Ovary (tissue), 9 donors: ENCODE measurements around the gene DDI2. TPM values are rescaled to one million over a fixed set of nuclear protein-coding genes. Genes with fewer than 3 reads are reported as not detected.

Experiments
- DNase-seq, 5 donors: peaks; one replicate each; pipeline ENCODE4 v3.0.0-alpha.2; 2019 to 2020
- H3K27ac ChIP-seq, 2 donors: fragments of 200-600 bp; one replicate each; pipeline versions ENCODE4 v1.5.1 to v1.8.0; 2019 to 2022
- H3K27me3 ChIP-seq: fragments of 200-600 bp; one replicate; pipeline ENCODE4 v1.8.0; 2022
- H3K36me3 ChIP-seq: fragments of 200-600 bp; sonication (generic); one replicate; pipeline ENCODE4 v1.5.1; 2019
- H3K4me1 ChIP-seq: one replicate; pipeline ENCODE4 v1.8.1; 2013; ENCODE audit warnings: mild to moderate bottlenecking, moderate library complexity; ENCODE audit not compliant: insufficient read depth
- H3K4me3 ChIP-seq: fragments of 200-600 bp; sonication (generic); one replicate; pipeline ENCODE4 v1.5.1; 2017
- H3K9me3 ChIP-seq, 2 donors: fragments of 200-600 bp in 1 of 2; sonication (generic) in 1 of 2; one replicate each; pipeline versions ENCODE4 v1.5.1 to v1.8.1; 2013 to 2019; ENCODE audit warnings: mild to moderate bottlenecking in 1 of 2, moderate library complexity in 1 of 2
- EP300 ChIP-seq: sonication (generic); formaldehyde crosslinking; IDR thresholded peaks from one replicate; pipeline ENCODE4 v1.6.1; 2017; ENCODE audit warnings: antibody characterized with exemption
- POLR2A ChIP-seq: fragments of 450-650 bp; IDR thresholded peaks from one replicate; pipeline ENCODE4 v1.6.1; 2017; ENCODE audit warnings: antibody characterized with exemption, mild to moderate bottlenecking, moderate library complexity
- WGBS, 3 donors: extraction: QIAGEN DNeasy Blood & Tissue Kit in 1 of 3; methylation state at CpG; one replicate each; pipeline versions ENCODE4 v1.1.5 to v1.1.7; 2013 to 2017; 5-methylcytosine and 5-hydroxymethylcytosine counted together
- intact Hi-C, 4 donors: fragments of 100-400 bp; cut with DNase I; formaldehyde crosslinking; loops; one replicate each; pipeline versions ENCODE4 v1.11.0 to v1.15.1; 2022 to 2023
- polyA plus RNA-seq, 2 donors: library from polyadenylated mRNA; stranded (reverse); fragments of 200-250 nt in 1 of 2; fragments of 350-450 nt in 1 of 2; fragmentation: Illumina TruSeq in 1 of 2; extraction: RNeasy Lipid Tissue Mini Kit (QIAGEN cat#74804) in 1 of 2; gene quantifications; one replicate each; pipeline ENCODE4 v1.2.3, GENCODE V29; 2013 to 2014
- small RNA-seq: library from RNA; depleted of rRNA; stranded (forward); fragments of <200 nt; gene quantifications from one replicate; pipeline ENCODE3, GENCODE V24; 2016
- total RNA-seq, 7 donors: library from RNA; depleted of rRNA in 2 of 7; stranded (reverse); fragments of >200 nt in 2 of 7; fragmentation: NEBNext Ultra II Directional in 3 of 7; extraction: Animal tissue kit (Norgen Biotek cat#: 25700) in 3 of 7; gene quantifications; one replicate each; pipeline versions ENCODE4 v1.1.0 to v1.2.4, GENCODE V29; 2016 to 2023
- TF ChIP-seq, protein P1 (sequence below), 3 donors: fragments of 450-650 bp in 2 of 3; fragments of 200-600 bp in 1 of 3; IDR thresholded peaks; one replicate each; pipeline versions ENCODE4 v1.5.1 to v1.8.0; 2016 to 2022; ENCODE audit warnings: antibody characterized with exemption in 3 of 3, mild to moderate bottlenecking in 1 of 3
- donor health status: DM: no; HTN: no; CAD: no; lungs with moderate emphysema.
- donor health status: DM: no; HTN: no; CAD: no.
- donor health status: Bipolar disorder and iron deficiency.
- donor health status: DM: yes; HTN: yes; CAD: no.
- donor health status: DM: no; HTN: no; CAD: no.
- donor health status: DM: yes; HTN: yes; CAD: no.

The DDI2 gene
- total and polyA plus RNA-seq, 9 donors = 4.2 to 30.9 (median 22.2) TPM

DNA sequence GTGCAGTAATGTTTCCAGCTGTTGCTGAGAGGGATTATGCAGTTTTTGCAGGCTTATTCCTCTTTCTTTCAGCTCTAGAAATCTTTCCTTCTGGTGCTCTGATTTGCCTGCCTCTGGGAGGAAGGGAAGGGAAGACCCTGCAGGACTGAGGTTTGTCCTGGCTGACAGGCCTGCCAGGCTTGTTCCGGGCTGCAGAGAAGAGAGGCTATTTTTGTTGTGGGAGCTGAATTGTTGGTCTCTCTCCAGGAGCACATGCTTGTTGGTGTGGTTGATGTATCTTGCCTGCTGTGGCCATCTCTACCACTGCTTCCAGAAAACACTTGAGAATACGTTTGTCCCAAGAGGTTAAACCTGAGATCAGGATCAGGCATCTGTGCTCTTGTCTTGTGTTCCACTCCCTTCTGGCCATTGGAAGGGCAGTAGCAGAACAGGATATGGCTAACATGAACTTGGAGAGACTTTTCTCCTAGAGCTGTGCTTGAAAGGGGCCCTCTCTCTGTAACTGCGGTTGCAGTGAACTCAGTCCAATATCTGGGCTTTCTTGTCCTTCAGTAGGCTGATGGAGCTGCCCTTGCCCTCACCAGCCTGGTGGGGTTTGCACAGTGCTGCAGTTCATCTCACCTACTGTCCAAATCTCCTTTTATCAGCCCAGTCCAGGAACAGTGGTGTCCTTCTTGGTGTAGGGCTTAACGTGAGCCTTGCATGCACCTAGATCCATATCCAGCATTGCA lies 97.3 kb downstream of the DDI2 start:
- Histone ChIP-seq H3K27ac (peak overlapping the region in 1 of 2 donors; percentile 14), H3K9me3 (no peaks in the 10 kb centered on the region), H3K4me1 (peaks cover 8% of the 10 kb centered on the region), H3K4me3 (no peak overlapping the region), H3K36me3 (no peaks in the 10 kb centered on the region), H3K27me3 (no peaks in the 10 kb centered on the region)
- intact Hi-C loops = no loop called here
- DNase-seq = peak in 1 of 5 donors; percentile 44
- 29 to 35% (median 34%) methylated on average over 4 of the region's 4 CpGs for WGBS, 3 donors
- TF ChIP-seq, protein P1, sequence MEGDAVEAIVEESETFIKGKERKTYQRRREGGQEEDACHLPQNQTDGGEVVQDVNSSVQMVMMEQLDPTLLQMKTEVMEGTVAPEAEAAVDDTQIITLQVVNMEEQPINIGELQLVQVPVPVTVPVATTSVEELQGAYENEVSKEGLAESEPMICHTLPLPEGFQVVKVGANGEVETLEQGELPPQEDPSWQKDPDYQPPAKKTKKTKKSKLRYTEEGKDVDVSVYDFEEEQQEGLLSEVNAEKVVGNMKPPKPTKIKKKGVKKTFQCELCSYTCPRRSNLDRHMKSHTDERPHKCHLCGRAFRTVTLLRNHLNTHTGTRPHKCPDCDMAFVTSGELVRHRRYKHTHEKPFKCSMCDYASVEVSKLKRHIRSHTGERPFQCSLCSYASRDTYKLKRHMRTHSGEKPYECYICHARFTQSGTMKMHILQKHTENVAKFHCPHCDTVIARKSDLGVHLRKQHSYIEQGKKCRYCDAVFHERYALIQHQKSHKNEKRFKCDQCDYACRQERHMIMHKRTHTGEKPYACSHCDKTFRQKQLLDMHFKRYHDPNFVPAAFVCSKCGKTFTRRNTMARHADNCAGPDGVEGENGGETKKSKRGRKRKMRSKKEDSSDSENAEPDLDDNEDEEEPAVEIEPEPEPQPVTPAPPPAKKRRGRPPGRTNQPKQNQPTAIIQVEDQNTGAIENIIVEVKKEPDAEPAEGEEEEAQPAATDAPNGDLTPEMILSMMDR (IDR thresholded peaks at IDR 0.05) = no peak
- no peak for TF ChIP-seq POLR2A
- no peak for TF ChIP-seq EP300

DNA sequence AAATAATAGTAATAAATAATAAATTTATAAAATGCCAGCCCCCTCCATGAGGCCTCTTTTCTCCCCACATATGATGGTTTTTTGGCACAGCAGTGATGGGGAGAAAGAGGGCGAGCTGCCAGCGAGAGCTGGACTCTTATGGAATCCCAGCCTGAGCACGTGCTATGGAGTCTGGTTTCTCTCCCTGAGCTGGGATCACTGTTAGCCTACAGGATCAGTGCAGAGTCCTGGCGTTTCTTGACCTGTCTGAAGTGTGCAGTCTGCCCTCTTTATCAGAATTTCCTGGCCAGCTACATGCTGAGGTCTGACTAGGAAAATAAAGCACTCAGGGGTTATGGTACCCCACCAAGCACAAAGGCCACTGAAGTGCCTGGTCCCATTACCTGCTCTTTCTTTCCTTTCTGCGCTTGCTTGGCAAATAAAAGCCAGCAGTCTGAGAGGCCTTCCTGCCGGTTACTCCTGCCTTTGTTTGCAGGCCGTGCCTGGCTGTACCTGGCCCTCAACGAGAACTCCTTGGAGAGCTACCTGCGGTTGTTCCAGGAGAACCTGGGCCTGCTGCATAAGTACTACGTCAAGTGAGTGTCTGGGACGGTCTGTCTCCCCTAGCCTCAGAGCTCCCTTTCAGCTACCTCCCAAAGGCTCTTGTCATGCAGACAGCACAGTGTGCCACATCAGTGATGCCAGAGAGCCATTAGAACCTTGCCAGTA lies 100.3 kb downstream of the DDI2 start:
- no peak for DNase-seq
- Histone ChIP-seq H3K36me3 (no peaks in the 10 kb centered on the region), H3K9me3 (no peaks in the 10 kb centered on the region), H3K4me3 (no peak overlapping the region), H3K4me1 (peaks cover 7% of the 10 kb centered on the region), H3K27me3 (no peaks in the 10 kb centered on the region), H3K27ac (no peak overlapping the region)
- 88 to 90% (median 89%) methylated on average over 11 of the region's 11 CpGs for WGBS, 3 donors
- intact Hi-C loops = no loop called here
- no peak for TF ChIP-seq EP300
- TF ChIP-seq POLR2A = no peak
- TF ChIP-seq, protein P1 (IDR thresholded peaks at IDR 0.05) = no peak

DNA sequence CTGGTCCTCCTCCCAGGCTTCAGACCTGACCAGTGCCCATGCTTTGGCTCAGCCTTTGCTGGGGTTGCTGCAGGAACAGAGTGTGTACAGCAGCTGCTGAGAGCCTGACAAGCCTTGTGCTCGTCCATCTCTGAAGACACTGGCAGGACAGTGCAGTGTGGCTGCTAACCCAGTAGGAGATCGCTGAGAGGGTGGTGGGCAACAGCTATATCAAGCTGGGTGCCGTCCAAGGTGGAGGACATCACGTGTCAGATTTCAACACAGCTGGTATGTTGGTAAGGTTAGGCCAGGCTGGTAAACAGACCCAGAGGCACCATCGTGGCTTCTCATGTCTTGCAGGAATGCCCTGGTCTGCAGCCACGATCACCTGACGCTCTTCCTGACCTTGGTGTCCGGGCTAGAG lies 100.9 kb downstream of the DDI2 start:
- Histone ChIP-seq H3K9me3 (no peaks in the 10 kb centered on the region), H3K4me1 (peaks cover 7% of the 10 kb centered on the region), H3K36me3 (peaks cover 2% of the 10 kb centered on the region), H3K4me3 (no peak overlapping the region), H3K27ac (no peak overlapping the region), H3K27me3 (no peaks in the 10 kb centered on the region)
- WGBS, 3 donors = 85 to 92% (median 86%) methylated on average over 8 of the region's 8 CpGs
- intact Hi-C loops = no loop called here
- DNase-seq = no peak
- TF ChIP-seq, protein P1 (IDR thresholded peaks at IDR 0.05) = no peak
- TF ChIP-seq POLR2A = no peak
- TF ChIP-seq EP300 = no peak

Small RNAs within 50 kb of the gene (small RNA-seq; reads per million reads assigned to genes)
- not detected for gene AL121992.2
- gene CD24P1 = not detected
- gene RNU7-179P = not detected

Other genes starting within 250 kb of the DDI2 start
- 10 to 100 TPM; 24.2 to 63.2 (median 30.3) TPM for gene EFHD2, start 207.6 kb upstream of the DDI2 start, total RNA-seq
- 10 to 100 TPM; 19.6 to 25.5 TPM for gene EFHD2, start 207.6 kb upstream of the DDI2 start, polyA plus RNA-seq
- gene CTRC, start 179.0 kb upstream of the DDI2 start, total RNA-seq = 1 to 10 TPM in 3 of 7 donors, not detected in 4; 1.7 to 5.7 (median 4.6) TPM
- not detected for gene CTRC, start 179.0 kb upstream of the DDI2 start, polyA plus RNA-seq
- 1 to 10 TPM in 2 of 7 donors, under 1 TPM in 1, not detected in 4; 0.92 to 9.4 (median 2.4) TPM for gene CELA2A, start 160.7 kb upstream of the DDI2 start, total RNA-seq
- 1 to 10 TPM in 1 of 2 donors, not detected in 1; 7.5 TPM for gene CELA2A, start 160.7 kb upstream of the DDI2 start, polyA plus RNA-seq
- gene CELA2B, start 141.4 kb upstream of the DDI2 start, total RNA-seq = under 1 TPM in 3 of 7 donors, not detected in 4; 0.33 to 0.46 (median 0.36) TPM
- gene CELA2B, start 141.4 kb upstream of the DDI2 start, polyA plus RNA-seq = not detected
- 10 to 100 TPM; 13.4 to 62.0 (median 44.4) TPM for gene CASP9, start 93.2 kb upstream of the DDI2 start, total RNA-seq
- 10 to 100 TPM; 21.1 to 33.5 TPM for gene CASP9, start 93.2 kb upstream of the DDI2 start, polyA plus RNA-seq
- gene DNAJC16, start 90.6 kb upstream of the DDI2 start, total RNA-seq = 10 to 100 TPM; 12.3 to 33.3 (median 17.9) TPM
- gene DNAJC16, start 90.6 kb upstream of the DDI2 start, polyA plus RNA-seq = 1 to 10 TPM; 4.7 to 10.0 TPM
- under 1 TPM in 3 of 7 donors, not detected in 4; 0.30 to 0.31 (median 0.30) TPM for gene AGMAT, start 32.4 kb upstream of the DDI2 start, total RNA-seq
- 1 to 10 TPM in 1 of 2 donors, under 1 TPM in 1; 0.08 to 1.5 TPM for gene AGMAT, start 32.4 kb upstream of the DDI2 start, polyA plus RNA-seq
- gene PLEKHM2, start 66.9 kb downstream of the DDI2 start, total RNA-seq = 10 to 100 TPM; 26.5 to 81.8 (median 55.1) TPM
- gene PLEKHM2, start 66.9 kb downstream of the DDI2 start, polyA plus RNA-seq = 10 to 100 TPM; 22.1 to 45.0 TPM
- gene SLC25A34, start 118.8 kb downstream of the DDI2 start, total RNA-seq = 1 to 10 TPM; 1.1 to 2.5 (median 2.0) TPM
- 1 to 10 TPM; 1.0 to 1.3 TPM for gene SLC25A34, start 118.8 kb downstream of the DDI2 start, polyA plus RNA-seq
- not detected for gene TMEM82, start 125.0 kb downstream of the DDI2 start, total RNA-seq
- not detected for gene TMEM82, start 125.0 kb downstream of the DDI2 start, polyA plus RNA-seq
- 100 to 1,000 TPM in 3 of 7 donors, 10 to 100 TPM in 4; 40.7 to 160 (median 70.8) TPM for gene FBLIM1, start 141.3 kb downstream of the DDI2 start, total RNA-seq
- 10 to 100 TPM; 39.0 to 59.2 TPM for gene FBLIM1, start 141.3 kb downstream of the DDI2 start, polyA plus RNA-seq
- 1 to 10 TPM in 6 of 7 donors, under 1 TPM in 1; 0.65 to 3.3 (median 1.2) TPM for gene UQCRHL, start 190.2 kb downstream of the DDI2 start, total RNA-seq
- 1 to 10 TPM; 1.4 to 5.6 TPM for gene UQCRHL, start 190.2 kb downstream of the DDI2 start, polyA plus RNA-seq
- gene SPEN, start 230.2 kb downstream of the DDI2 start, total RNA-seq = 10 to 100 TPM; 38.0 to 93.2 (median 65.6) TPM
- gene SPEN, start 230.2 kb downstream of the DDI2 start, polyA plus RNA-seq = 10 to 100 TPM; 30.5 to 41.7 TPM